Testis (tissue), 2 donors: ENCODE measurements around the gene FSTL1.

Source experiments
- CTCF ChIP-seq, 3 experiments: fragments of 450-650 bp in 2 of 3; fragments of 200-600 bp in 1 of 3; sonication (generic) in 1 of 3; IDR thresholded peaks; one replicate each; pipeline ENCODE4 v1.5.1; 2016 to 2019; ENCODE audit warnings: antibody characterized with exemption in 3 of 3, mild to moderate bottlenecking in 2 of 3, moderate library complexity in 1 of 3
- POLR2A ChIP-seq: fragments of 450-650 bp; IDR thresholded peaks from one replicate; pipeline ENCODE4 v1.6.1; 2017; ENCODE audit warnings: antibody characterized with exemption, mild to moderate bottlenecking, moderate library complexity

DNA sequence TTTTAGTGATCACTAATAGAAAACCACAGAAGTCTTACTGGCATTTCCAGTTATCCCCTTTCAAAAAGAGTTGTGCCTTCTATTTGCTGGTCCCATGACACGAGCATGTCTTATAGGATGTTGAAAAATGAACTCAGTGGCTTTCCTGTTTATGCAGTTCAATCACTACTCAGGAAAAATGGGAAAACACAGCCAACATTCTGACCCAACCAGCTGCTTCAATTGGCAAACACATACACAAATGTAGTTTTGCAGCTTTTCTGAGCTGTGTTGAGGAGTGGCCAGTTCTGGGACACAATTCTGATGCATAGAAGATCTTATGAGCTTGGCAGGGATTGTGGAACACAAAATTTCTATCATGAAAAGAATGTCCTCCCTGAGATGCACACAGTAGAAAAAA, 40.3 kb downstream of the FSTL1 start:
- TF ChIP-seq CTCF (IDR thresholded peaks at IDR 0.05) (no peak), POLR2A (no peak)
